ENCODE data around the gene WNK1.

The WNK1 gene

DNA sequence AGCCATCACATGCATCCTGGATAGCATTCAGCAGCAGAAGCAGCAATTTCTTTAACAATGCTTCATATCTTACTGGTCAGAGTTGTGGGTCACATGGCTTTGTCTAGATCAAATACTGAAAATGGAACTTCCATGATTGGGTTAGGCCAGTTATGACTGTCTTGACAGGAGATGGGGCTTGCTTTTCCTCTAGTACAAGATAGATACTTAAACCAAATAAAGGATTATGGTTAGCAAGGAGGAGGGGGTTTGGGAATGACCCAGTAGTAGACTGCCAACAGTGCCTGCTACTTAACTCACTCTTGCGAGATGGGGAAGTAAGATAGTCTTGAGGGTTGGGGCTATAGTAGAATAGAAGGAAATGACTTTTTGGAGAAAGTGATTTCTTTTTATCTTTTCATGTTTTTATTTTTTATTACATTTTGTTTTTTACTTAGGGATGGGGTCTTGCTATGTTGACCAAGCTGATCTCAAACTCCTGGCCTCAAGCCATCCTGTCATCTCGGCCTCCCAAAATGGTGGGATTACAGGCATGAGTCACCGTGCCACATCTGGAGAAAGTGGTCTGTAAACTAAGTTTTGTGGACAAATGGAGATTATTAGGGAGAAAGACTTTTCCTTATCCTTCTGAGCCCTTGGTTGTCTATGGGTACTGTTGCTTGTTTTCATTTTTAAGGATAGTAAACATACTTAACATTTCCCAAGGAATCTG, 37.6 kb downstream of the WNK1 start:
- FAIRE-seq: peak; percentile 17

DNA sequence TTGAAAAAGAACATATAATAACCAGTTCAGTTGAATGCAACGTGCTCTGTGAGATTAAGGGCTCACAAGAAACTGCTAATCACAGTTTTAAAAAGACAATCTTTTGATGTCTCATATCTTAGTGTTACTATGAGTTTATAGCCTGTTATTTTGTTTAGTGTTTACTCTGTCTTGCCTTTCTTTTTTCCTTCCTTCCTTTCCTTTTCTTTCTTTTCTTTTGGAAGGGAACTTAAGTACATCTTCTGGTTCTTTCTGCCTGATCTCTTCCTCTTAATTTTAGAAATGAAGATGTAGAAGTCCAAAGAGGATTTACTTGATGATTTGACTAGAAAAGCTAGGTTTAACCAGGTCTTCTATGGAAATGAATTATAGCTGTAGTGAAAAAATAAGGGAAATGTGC, 38.2 kb downstream of the WNK1 start:
- FAIRE-seq (peak; percentile 38), DNase-seq (ENCODE audit: insufficient read length) (no peak)
- TF ChIP-seq POLR2AphosphoS5 (IDR thresholded peaks at IDR 0.05; ENCODE audit: low read depth, low read length): no peak
- TF ChIP-seq POLR2A (IDR thresholded peaks at IDR 0.05; ENCODE audit: low read depth, low read length): no peak
- no peak for TF ChIP-seq TAF1 (IDR thresholded peaks at IDR 0.05; ENCODE audit: borderline replicate concordance, low read depth, low read length)

More for the DNA sequence above, 37.6 kb downstream of the WNK1 start:
- TF ChIP-seq TAF1 (IDR thresholded peaks at IDR 0.05; ENCODE audit: borderline replicate concordance, low read depth, low read length) (no peak), POLR2AphosphoS5 (IDR thresholded peaks at IDR 0.05; ENCODE audit: low read depth, low read length) (no peak), POLR2A (IDR thresholded peaks at IDR 0.05; ENCODE audit: low read depth, low read length) (no peak)
- no peak for DNase-seq (ENCODE audit: insufficient read length)

DNA sequence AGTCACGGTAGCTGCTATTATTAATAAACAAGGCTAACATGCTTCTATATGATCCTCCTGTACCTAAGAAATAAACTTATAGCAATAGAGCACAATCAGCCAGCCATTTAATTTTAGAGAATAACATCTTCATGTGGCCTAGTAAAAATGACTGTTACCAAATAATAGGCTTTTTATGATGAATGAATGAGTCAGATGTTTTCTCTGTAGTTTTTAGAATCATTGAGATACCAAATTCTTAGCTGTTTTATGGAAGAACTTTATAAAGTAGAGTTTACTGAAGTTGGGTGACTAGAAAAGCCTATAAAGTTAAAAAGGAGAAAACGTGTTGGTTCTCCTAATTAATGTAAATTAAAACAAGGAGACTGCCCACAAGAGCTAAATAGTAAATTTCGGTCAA, 40.7 kb downstream of the WNK1 start:
- TF ChIP-seq POLR2A (IDR thresholded peaks at IDR 0.05; ENCODE audit: low read depth, low read length): no peak
- no peak for TF ChIP-seq POLR2AphosphoS5 (IDR thresholded peaks at IDR 0.05; ENCODE audit: low read depth, low read length)
- no peak for TF ChIP-seq TAF1 (IDR thresholded peaks at IDR 0.05; ENCODE audit: borderline replicate concordance, low read depth, low read length)
- DNase-seq (ENCODE audit: insufficient read length) (no peak), FAIRE-seq (no peak)

DNA sequence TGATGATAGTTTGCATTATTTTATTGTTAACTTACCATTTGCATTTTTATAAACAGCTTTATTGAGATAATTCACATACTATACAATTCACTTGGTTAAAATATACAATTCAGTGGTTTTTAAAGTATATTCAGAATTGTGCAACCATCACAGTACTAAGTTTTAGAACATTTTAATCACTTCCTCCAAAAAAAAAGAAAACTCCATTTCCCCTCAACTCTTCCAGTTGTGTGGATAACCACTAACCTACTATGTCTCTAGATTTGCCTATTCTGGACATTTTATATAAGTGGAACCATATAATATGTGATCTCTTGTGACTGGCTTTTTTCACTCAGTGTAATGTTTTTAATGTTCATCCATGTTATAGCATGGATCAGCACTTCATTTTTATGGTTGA, 41.3 kb downstream of the WNK1 start:
- TF ChIP-seq TAF1 (IDR thresholded peaks at IDR 0.05; ENCODE audit: borderline replicate concordance, low read depth, low read length) (no peak), POLR2AphosphoS5 (IDR thresholded peaks at IDR 0.05; ENCODE audit: low read depth, low read length) (no peak), POLR2A (IDR thresholded peaks at IDR 0.05; ENCODE audit: low read depth, low read length) (no peak)
- FAIRE-seq: peak; percentile 69
- DNase-seq (ENCODE audit: insufficient read length): no peak

DNA sequence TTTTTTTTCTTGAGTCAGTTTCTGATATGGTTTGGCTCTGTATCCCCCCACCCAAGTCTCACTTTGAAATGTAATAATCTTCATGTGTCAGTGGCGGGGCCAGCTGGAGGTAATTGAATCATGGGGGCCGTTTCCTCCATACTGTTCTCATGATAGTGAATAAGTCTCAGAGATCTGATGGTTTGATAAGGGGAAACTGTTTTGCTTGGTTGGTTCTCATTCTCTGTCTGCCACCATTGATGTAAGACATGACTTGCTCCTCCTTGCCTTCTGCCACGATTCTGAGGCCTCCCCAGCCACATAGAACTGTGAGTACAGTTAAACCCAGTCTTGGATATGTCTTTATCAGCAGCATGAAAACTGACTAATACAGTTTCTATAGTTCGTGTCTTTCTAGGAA, 42.9 kb downstream of the WNK1 start:
- TF ChIP-seq POLR2A (IDR thresholded peaks at IDR 0.05; ENCODE audit: low read depth, low read length): no peak
- TF ChIP-seq TAF1 (IDR thresholded peaks at IDR 0.05; ENCODE audit: borderline replicate concordance, low read depth, low read length): no peak
- no peak for TF ChIP-seq POLR2AphosphoS5 (IDR thresholded peaks at IDR 0.05; ENCODE audit: low read depth, low read length)
- FAIRE-seq (peak; percentile 85), DNase-seq (ENCODE audit: insufficient read length) (no peak)

DNA sequence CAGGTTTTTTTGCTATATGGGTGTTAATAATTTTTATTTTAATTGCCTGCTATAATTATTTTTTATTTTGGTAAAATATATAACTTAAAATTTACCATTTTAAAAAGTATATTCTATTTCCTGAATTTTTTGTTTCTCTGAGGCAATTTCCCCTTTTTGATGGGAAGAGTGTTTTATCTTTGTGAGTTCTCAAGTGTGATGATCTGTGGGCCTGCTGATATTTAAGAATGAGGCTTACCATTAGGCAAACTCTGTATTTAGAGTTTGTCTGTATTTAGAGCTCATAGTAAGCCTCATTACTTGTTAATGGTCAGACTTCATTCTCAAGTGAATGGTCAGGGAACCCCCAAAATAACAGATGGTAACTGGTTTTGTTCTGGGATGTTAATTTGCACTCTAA, 48.0 kb downstream of the WNK1 start:
- DNase-seq (ENCODE audit: insufficient read length) (no peak), FAIRE-seq (peak; percentile 87)
- TF ChIP-seq TAF1 (IDR thresholded peaks at IDR 0.05; ENCODE audit: borderline replicate concordance, low read depth, low read length) (no peak), POLR2A (IDR thresholded peaks at IDR 0.05; ENCODE audit: low read depth, low read length) (no peak), POLR2AphosphoS5 (IDR thresholded peaks at IDR 0.05; ENCODE audit: low read depth, low read length) (no peak)

DNA sequence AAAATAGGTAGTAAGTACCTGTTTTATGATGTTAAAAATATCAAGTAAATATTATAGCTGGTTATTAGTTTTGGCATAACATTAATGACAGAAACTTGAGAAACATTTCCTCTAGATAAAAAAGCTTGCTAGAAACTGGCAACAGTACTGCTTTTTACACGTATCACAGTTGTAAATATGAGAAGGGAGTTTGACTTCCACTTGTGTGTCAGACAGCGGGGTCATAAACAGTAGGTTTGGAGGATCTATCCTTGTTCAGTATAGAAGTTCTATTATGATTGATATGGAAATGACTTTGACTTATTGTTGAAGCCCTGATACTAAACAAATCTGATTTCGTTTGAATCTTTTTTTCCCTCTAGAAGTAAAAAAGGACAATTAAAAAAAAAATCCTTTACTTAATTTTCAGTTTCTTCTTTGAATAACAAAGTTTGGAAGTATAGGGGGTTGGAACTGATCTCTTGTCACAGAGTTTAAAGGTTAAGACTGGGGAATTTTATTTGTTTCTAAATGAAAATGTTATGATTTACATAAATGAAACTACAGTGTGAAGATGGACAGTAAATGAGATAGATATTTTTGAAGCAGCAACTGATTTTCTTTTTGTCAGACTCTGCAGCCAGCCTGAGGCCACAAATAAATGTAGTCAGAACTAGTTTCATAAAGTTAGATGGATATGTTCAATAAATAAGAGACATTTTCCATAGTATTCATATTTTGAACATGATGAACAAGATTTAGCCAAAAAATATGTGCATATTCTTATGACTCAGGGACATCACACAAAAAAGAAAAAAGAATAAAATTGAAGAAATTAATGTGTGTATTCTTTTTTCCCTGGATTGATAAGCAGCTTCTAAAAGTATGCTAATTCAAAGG, 50.1 kb downstream of the WNK1 start:
- DNase-seq (ENCODE audit: insufficient read length): no peak
- TF ChIP-seq TAF1 (IDR thresholded peaks at IDR 0.05; ENCODE audit: borderline replicate concordance, low read depth, low read length): no peak
- no peak for TF ChIP-seq POLR2AphosphoS5 (IDR thresholded peaks at IDR 0.05; ENCODE audit: low read depth, low read length)
- no peak for TF ChIP-seq POLR2A (IDR thresholded peaks at IDR 0.05; ENCODE audit: low read depth, low read length)
- FAIRE-seq: peak; percentile 9

DNA sequence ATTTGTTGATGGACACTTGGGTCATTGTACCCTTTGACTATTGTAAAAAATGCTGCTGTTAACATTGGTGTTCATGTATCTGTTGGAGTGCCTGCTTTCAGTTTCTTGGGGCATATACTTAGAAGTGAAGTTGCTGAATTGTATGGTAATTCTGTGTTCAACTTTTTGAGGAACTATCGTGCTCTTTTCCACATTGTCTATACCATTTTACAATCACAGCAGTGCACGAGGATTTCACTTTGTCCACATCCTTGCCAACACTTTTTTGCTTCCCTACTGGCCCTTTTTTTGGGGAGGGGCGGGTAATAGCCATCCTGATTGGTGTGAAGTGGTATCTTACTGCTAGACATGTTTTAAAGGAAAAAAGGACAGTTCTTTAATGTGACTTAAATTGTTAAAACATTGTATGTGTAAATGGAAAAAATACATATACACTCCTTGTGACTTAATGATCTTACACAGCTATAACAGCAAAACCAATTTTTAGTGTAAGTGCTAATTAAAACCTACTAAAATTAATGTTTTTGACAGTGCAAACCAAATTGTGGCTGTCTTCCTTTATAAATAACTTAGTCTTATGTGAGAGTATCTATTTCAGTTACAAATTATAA, 52.7 kb downstream of the WNK1 start:
- no peak for TF ChIP-seq TAF1 (IDR thresholded peaks at IDR 0.05; ENCODE audit: borderline replicate concordance, low read depth, low read length)
- no peak for TF ChIP-seq POLR2A (IDR thresholded peaks at IDR 0.05; ENCODE audit: low read depth, low read length)
- peak; percentile 81 for FAIRE-seq
- DNase-seq (ENCODE audit: insufficient read length): no peak

DNA sequence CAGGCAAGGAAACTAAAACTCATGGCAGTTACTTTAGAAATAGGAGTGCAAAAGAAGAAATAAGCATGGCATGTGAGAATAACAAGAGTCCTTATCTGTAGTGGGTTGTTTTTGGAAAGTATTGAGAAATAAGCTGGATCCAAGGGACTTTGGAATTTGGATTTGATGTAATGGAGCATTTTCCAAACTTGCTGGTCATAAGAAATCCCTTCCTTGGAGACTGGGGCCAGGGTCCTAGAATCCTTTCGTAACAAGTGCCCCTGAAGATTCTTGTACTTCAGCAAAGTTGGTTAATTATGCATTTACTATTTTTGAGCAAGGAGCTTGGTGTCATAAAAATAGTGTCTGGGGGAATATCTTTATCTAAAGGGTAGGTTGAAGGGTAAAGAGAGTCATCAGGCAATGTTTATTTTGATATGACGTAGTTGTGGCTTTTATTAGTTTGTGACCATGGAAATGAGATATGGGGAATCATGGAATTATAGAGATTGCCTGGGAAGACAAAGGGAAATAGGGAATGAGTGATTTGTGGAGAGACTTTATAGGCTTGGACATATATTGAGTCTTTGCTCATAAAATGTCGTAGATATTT, 53.9 kb downstream of the WNK1 start:
- peak; percentile 38 for FAIRE-seq
- no peak for DNase-seq (ENCODE audit: insufficient read length)
- TF ChIP-seq TAF1 (IDR thresholded peaks at IDR 0.05; ENCODE audit: borderline replicate concordance, low read depth, low read length): no peak
- TF ChIP-seq POLR2A (IDR thresholded peaks at IDR 0.05; ENCODE audit: low read depth, low read length): no peak
- TF ChIP-seq POLR2AphosphoS5 (IDR thresholded peaks at IDR 0.05; ENCODE audit: low read depth, low read length): no peak

DNA sequence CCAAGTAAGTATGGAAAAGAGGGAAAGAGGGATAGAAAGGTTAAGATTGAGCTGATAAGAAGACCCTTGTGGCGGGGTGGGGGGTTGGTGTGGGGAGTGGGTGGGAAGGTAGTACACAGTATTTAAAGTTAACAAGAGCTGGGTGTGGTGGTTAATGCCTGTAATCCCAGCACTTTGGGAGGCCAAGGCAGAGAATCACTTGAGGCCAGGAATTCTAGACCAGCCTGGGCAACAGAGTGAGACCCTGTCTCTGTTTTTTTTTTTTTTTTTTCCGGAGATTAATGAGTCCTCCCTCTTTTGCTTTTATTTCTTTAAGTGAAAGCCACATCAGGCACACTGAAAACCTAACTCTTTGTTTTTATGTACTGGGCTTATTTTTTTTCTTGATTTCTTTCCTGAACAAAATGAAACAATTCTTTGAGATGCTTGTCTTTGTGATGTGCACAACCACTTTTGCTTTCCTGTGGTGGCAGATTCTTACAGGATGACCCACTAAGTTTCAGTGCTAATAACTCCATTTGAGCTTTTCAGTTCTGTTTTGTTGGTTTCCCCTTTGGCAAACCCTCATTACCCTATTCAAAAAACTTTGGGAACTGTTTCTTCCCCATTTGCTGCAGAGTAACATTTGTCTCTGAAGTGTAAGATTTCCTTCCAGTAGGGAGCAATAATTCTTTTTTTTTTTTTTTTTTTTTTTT, 54.8 kb downstream of the WNK1 start:
- TF ChIP-seq TAF1 (IDR thresholded peaks at IDR 0.05; ENCODE audit: borderline replicate concordance, low read depth, low read length) (no peak), POLR2A (IDR thresholded peaks at IDR 0.05; ENCODE audit: low read depth, low read length) (no peak), POLR2AphosphoS5 (IDR thresholded peaks at IDR 0.05; ENCODE audit: low read depth, low read length) (no peak)
- no peak for DNase-seq (ENCODE audit: insufficient read length)
- FAIRE-seq: peak; percentile 44

DNA sequence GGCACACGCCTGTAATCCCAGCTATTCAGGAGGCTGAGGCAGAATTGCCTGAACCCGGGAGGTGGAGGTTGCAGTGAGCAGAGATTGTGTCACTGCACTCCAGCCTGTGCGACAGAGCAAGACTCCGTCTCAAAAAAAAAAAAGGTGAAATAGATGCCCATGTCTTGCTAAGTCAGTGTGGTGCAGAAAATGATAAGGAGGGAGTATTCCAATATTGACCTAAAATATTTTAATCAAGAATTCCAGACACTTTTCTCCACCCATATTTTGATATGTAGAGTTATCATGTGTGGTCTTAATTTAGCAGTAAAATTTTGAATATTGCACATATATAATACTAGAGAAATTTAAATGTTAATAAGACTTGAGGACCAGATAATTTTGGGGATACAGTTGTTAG, 57.7 kb downstream of the WNK1 start:
- DNase-seq (ENCODE audit: insufficient read length): no peak
- FAIRE-seq: no peak
- no peak for TF ChIP-seq POLR2AphosphoS5 (IDR thresholded peaks at IDR 0.05; ENCODE audit: low read depth, low read length)
- no peak for TF ChIP-seq POLR2A (IDR thresholded peaks at IDR 0.05; ENCODE audit: low read depth, low read length)
- TF ChIP-seq TAF1 (IDR thresholded peaks at IDR 0.05; ENCODE audit: borderline replicate concordance, low read depth, low read length): no peak
